HepG2 (cell line): ENCODE data around the gene RAD51C. TPM values are rescaled to one million over a fixed set of nuclear protein-coding genes. Genes with fewer than 3 reads are reported as not detected.
A peak's percentile ranks its signal among the peaks of the same experiment; 100 is the strongest.

Experiments
- ARID5B ChIP-seq: IDR thresholded peaks from 2 replicates; pipeline ENCODE4 v1.4.0; 2020; ENCODE audit warnings: mild to moderate bottlenecking, missing genetic modification reagents
- CAMTA2 ChIP-seq: sonication (generic); formaldehyde crosslinking; IDR thresholded peaks from 2 replicates; pipeline ENCODE4 v1.4.0; 2020; ENCODE audit warnings: mild to moderate bottlenecking, missing genetic modification reagents, borderline replicate concordance
- CHCHD3 ChIP-seq: sonication (generic); formaldehyde crosslinking; IDR thresholded peaks from 2 replicates; pipeline ENCODE4 v1.8.0; 2022; ENCODE audit warnings: mild to moderate bottlenecking, missing genetic modification reagents, moderate library complexity
- DMTF1 ChIP-seq: sonication (generic); formaldehyde crosslinking; IDR thresholded peaks from 2 replicates; pipeline ENCODE4 v1.4.0; 2020; ENCODE audit warnings: mild to moderate bottlenecking, missing genetic modification reagents
- GZF1 ChIP-seq: sonication (generic); formaldehyde crosslinking; IDR thresholded peaks from 2 replicates; pipeline ENCODE4 v1.5.1; 2020; ENCODE audit warnings: mild to moderate bottlenecking, missing genetic modification reagents
- IKZF1 ChIP-seq: fragments of 450-650 bp; IDR thresholded peaks from 2 replicates; pipeline ENCODE4 v1.7.1; 2016
- ISX ChIP-seq: sonication (generic); formaldehyde crosslinking; conservative IDR thresholded peaks from 2 replicates; pipeline ENCODE4 v1.5.0; 2020; ENCODE audit warnings: missing genetic modification reagents
- MAX ChIP-seq: IDR thresholded peaks from 2 replicates; pipeline ENCODE4 v1.6.1; 2012; ENCODE audit warnings: inconsistent platforms
- MEIS1 ChIP-seq: sonication (generic); formaldehyde crosslinking; IDR thresholded peaks from 2 replicates; pipeline ENCODE4 v1.9.0; 2021; ENCODE audit warnings: mild to moderate bottlenecking, missing genetic modification reagents, moderate library complexity, borderline replicate concordance
- MLX ChIP-seq: IDR thresholded peaks from 2 replicates; pipeline ENCODE4 v1.6.1; 2016
- MYC ChIP-seq: sonication (generic); formaldehyde crosslinking; IDR thresholded peaks from 2 replicates; pipeline ENCODE4 v1.9.0; 2021; ENCODE audit warnings: missing genetic modification reagents, borderline replicate concordance
- NFIB ChIP-seq: sonication (generic); formaldehyde crosslinking; IDR thresholded peaks from 2 replicates; pipeline ENCODE4 v1.9.0; 2021; ENCODE audit warnings: missing genetic modification reagents, mild to moderate bottlenecking, borderline replicate concordance
- NFKB2 ChIP-seq: sonication (generic); formaldehyde crosslinking; IDR thresholded peaks from 2 replicates; pipeline ENCODE4 v1.4.0; 2020; ENCODE audit warnings: missing genetic modification reagents, borderline replicate concordance
- NKX3-1 ChIP-seq: sonication (generic); formaldehyde crosslinking; IDR thresholded peaks from 2 replicates; pipeline ENCODE4 v1.5.0; 2020; ENCODE audit warnings: missing genetic modification reagents
- NR2F1 ChIP-seq, 2 experiments: fragments of 450-650 bp in 1 of 2; formaldehyde crosslinking in 1 of 2; IDR thresholded peaks; 2 replicates each; pipeline versions ENCODE4 v1.5.0 to v1.6.1; 2016 to 2020; ENCODE audit warnings: mild to moderate bottlenecking in 1 of 2, missing compliant biosample characterization in 1 of 2, missing genetic modification reagents in 1 of 2, moderate library complexity in 1 of 2
- PAF1 ChIP-seq: IDR thresholded peaks from 2 replicates; pipeline ENCODE4 v1.6.1; 2016; ENCODE audit warnings: missing genetic modification reagents, missing compliant biosample characterization
- PRMT3 ChIP-seq: sonication (generic); formaldehyde crosslinking; IDR thresholded peaks from 2 replicates; pipeline ENCODE4 v1.8.1; 2022; ENCODE audit warnings: low read depth, mild to moderate bottlenecking, moderate library complexity, missing genetic modification reagents, borderline replicate concordance
- RBM22 ChIP-seq: fragments of 200-400 bp; formaldehyde crosslinking; optimal IDR thresholded peaks from 2 replicates; pipeline ENCODE3; 2017; ENCODE audit warnings: mild to moderate bottlenecking, low read length, moderate library complexity
- RFX1 ChIP-seq: fragments of 450-650 bp; IDR thresholded peaks from 2 replicates; pipeline ENCODE4 v1.6.1; 2017
- SRSF1 ChIP-seq: fragments of 200-400 bp; formaldehyde crosslinking; optimal IDR thresholded peaks from 2 replicates; pipeline ENCODE3; 2017; ENCODE audit warnings: mild to moderate bottlenecking, low read depth, low read length, moderate library complexity
- TRIM24 ChIP-seq: sonication (generic); formaldehyde crosslinking; IDR thresholded peaks from 2 replicates; pipeline ENCODE4 v1.8.0; 2022; ENCODE audit warnings: mild to moderate bottlenecking, missing genetic modification reagents
- ZBTB37 ChIP-seq: sonication (generic); formaldehyde crosslinking; IDR thresholded peaks from 2 replicates; pipeline ENCODE4 v1.4.0; 2020; ENCODE audit warnings: mild to moderate bottlenecking, missing genetic modification reagents
- ZNF557 ChIP-seq: sonication (generic); formaldehyde crosslinking; IDR thresholded peaks from 2 replicates; pipeline ENCODE4 v1.4.0; 2020; ENCODE audit warnings: missing genetic modification reagents
- polyA plus RNA-seq, 8 experiments: library from polyadenylated mRNA; depleted of rRNA in 3 of 8; stranded (reverse) in 7 of 8; unstranded in 1 of 8; fragments of >200 nt; fragmentation: Illumina TruSeq in 4 of 8; extraction: Trizol in 4 of 8; gene quantifications; 2 replicates each; pipeline versions ENCODE4 v1.2.1 to v1.2.3, GENCODE V29; 2011 to 2016; ENCODE audit warnings: low read depth in 4 of 8, missing spikeins in 1 of 8, mixed read lengths in 1 of 8; ENCODE audit not compliant: insufficient read depth in 1 of 8
- total RNA-seq, 5 experiments: library from RNA; depleted of rRNA; stranded (reverse); fragments of >200 nt; fragmentation: Illumina TruSeq; extraction: Trizol; gene quantifications; 2 replicates each; pipeline ENCODE4 v1.2.3, GENCODE V29; 2016; ENCODE audit warnings: low read depth in 1 of 5

RAD51C gene
- total and polyA plus RNA-seq, 2 of the 13 experiments (the other 11 are each of a cell fraction or from before 2014, with no cell fraction given) = 38.5 to 106 TPM

- TF ChIP-seq DMTF1 (CRISPR knock-in tag) = no peak
- TF ChIP-seq NR2F1 (CRISPR knock-in tag; IDR thresholded peaks at IDR 0.05) = no peak
- no peak for TF ChIP-seq PAF1 (CRISPR knock-in tag)
- no peak for TF ChIP-seq NFIB
- no peak for TF ChIP-seq TRIM24 (CRISPR knock-in tag)
- no peak for TF ChIP-seq MEIS1
- no peak for TF ChIP-seq ARID5B (CRISPR knock-in tag)
- no peak for TF ChIP-seq PRMT3
- no peak for TF ChIP-seq MYC (CRISPR knock-in tag)
- TF ChIP-seq ZBTB37 (CRISPR knock-in tag) = no peak
- TF ChIP-seq RBM22 = no peak
- TF ChIP-seq ZNF557 (CRISPR knock-in tag) = no peak
- no peak for TF ChIP-seq MLX
- TF ChIP-seq ISX = no peak
- peak; percentile 83 for TF ChIP-seq RFX1
- no peak for TF ChIP-seq GZF1
- no peak for TF ChIP-seq NKX3-1 (CRISPR knock-in tag)
- no peak for TF ChIP-seq CHCHD3
- no peak for TF ChIP-seq MAX
- no peak for TF ChIP-seq IKZF1
- no peak for TF ChIP-seq SRSF1
- no peak for TF ChIP-seq NFKB2 (CRISPR knock-in tag)
- peak; percentile 56; the same call in 1 of the 2 replicates for TF ChIP-seq CAMTA2 (CRISPR knock-in tag)
Observed at GRCh38 chr17:58755577-58756245, 63.3 kb downstream of the RAD51C start, which contains the start of gene PPM1E (continued).
